Body of pancreas (tissue), 4 donors: ENCODE results near the gene CCND3. TPM values are rescaled to one million over a fixed set of nuclear protein-coding genes. Genes with fewer than 3 reads are reported as not detected.

Experiments
- ATAC-seq: fragments of 150-250 bp; one replicate; pipeline ENCODE4 v1.9.1; 2016
- DNase-seq, 4 donors: peaks; one replicate each; pipeline ENCODE4 v3.0.0-alpha.2; 2019
- H3K27ac ChIP-seq, 4 donors: fragments of 200-600 bp; sonication (generic); 1 replicate in 3 of 4; 2 replicates in 1 of 4; pipeline versions ENCODE4 v1.5.1 to v1.6.1; 2016 to 2019; ENCODE audit warnings: mild to moderate bottlenecking in 1 of 4, mixed read lengths in 1 of 4, moderate library complexity in 1 of 4
- H3K27me3 ChIP-seq, 2 donors: fragments of 200-600 bp; sonication (generic); one replicate each; pipeline ENCODE4 v1.6.0; 2016; ENCODE audit warnings: mild to moderate bottlenecking in 1 of 2
- H3K36me3 ChIP-seq, 2 donors: fragments of 200-600 bp; sonication (generic); replicated peaks in 1 of 2; 2 replicates each; pipeline ENCODE4 v1.5.1; 2016; ENCODE audit warnings: low read depth in 2 of 2; ENCODE audit not compliant: insufficient read depth in 1 of 2
- H3K4me1 ChIP-seq: fragments of 200-600 bp; sonication (generic); one replicate; pipeline ENCODE4 v1.6.0; 2016
- H3K4me3 ChIP-seq, 2 donors: fragments of 200-600 bp; sonication (generic); 1 replicate in 1 of 2; 2 replicates in 1 of 2; pipeline ENCODE4 v1.5.1; 2016 to 2019
- H3K9me3 ChIP-seq, 3 donors: fragments of 200-600 bp; sonication (generic); 1 replicate in 2 of 3; 2 replicates in 1 of 3; pipeline ENCODE4 v1.5.1; 2016
- POLR2A ChIP-seq, 3 donors: fragments of 450-650 bp; IDR thresholded peaks; one replicate each; pipeline ENCODE4 v1.6.1; 2016; ENCODE audit warnings: antibody characterized with exemption in 3 of 3, mild to moderate bottlenecking in 2 of 3
- WGBS, 2 donors: methylation state at CpG; one replicate each; pipeline ENCODE4 v1.1.5; 2017; 5-methylcytosine and 5-hydroxymethylcytosine counted together
- intact Hi-C: fragments of 100-400 bp; cut with DNase I; formaldehyde crosslinking; loops from one replicate; pipeline ENCODE4 v1.15.1; 2023
- total RNA-seq, 2 donors: library from RNA; depleted of rRNA; stranded (reverse); fragments of >200 nt; gene quantifications; one replicate each; pipeline ENCODE4 v1.1.0, GENCODE V29; 2016
- TF ChIP-seq, protein P1 (sequence below), 7 experiments: fragments of 450-650 bp in 4 of 7; fragments of 200-600 bp in 3 of 7; sonication (generic) in 3 of 7; IDR thresholded peaks; one replicate each; pipeline ENCODE4 v1.5.1; 2016 to 2019; ENCODE audit warnings: antibody characterized with exemption in 7 of 7

The CCND3 gene
- total RNA-seq, 2 donors from 2014 or later = 73.2 to 91.0 TPM

DNA sequence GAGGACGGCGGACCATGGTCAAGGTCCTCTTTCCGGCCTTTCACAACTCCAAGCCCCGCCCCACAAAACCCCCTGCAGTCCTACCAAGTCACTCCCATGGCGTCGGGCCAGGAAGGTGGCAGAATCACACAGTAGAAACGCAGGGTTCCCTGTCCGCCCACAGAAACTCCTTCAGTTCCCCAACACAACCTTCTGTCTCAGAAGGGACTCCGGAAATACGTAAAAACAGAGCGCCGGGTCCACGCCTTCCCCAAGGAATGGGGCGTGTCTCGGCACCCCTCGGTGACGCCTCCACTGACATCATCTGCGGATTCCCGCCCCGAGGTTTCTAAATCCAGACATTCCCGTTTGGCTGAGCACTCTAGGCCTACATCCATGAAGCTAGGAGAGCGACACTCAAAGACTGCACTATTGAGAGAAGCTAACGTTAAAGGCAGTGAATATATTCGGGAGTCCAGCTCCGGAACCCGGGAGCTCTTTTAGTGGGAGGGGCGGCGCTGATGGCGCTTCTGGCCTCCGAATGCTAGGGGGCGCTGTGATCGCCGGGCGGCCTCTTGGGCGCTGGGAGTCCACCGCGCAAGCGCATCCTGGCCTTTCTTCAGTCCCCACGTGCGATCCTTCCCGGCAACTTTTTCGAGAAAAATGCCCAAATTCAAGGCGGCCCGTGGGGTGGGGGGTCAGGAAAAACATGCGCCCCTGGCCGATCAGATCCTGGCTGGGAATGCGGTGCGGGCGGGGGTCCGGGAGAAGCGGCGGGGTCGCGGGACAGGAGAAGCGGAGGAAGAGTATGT, 20.5 kb downstream of the CCND3 start, which contains the start of the genes BYSL and MED20:
TSS of gene BYSL (plus strand) at position 579 of the 791 bp plus-strand sequence. CDS start at position 643, 64 bp downstream.
TSS of gene MED20 (minus strand) at position 219 of the 791 bp plus-strand sequence. CDS start at position 98, 121 bp downstream.
- H3K4me1 ChIP-seq = peaks cover 34% of the 10 kb centered on the region
- H3K27ac ChIP-seq = peak within 1 kb of the TSS; percentile 95 to 97 (median 96)
- DNase-seq (peak; percentile 93 to 95 (median 94)), ATAC-seq (peak; percentile 98)
- H3K27me3 ChIP-seq = no peaks in the 10 kb centered on the region
- TF ChIP-seq, protein P1, sequence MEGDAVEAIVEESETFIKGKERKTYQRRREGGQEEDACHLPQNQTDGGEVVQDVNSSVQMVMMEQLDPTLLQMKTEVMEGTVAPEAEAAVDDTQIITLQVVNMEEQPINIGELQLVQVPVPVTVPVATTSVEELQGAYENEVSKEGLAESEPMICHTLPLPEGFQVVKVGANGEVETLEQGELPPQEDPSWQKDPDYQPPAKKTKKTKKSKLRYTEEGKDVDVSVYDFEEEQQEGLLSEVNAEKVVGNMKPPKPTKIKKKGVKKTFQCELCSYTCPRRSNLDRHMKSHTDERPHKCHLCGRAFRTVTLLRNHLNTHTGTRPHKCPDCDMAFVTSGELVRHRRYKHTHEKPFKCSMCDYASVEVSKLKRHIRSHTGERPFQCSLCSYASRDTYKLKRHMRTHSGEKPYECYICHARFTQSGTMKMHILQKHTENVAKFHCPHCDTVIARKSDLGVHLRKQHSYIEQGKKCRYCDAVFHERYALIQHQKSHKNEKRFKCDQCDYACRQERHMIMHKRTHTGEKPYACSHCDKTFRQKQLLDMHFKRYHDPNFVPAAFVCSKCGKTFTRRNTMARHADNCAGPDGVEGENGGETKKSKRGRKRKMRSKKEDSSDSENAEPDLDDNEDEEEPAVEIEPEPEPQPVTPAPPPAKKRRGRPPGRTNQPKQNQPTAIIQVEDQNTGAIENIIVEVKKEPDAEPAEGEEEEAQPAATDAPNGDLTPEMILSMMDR (IDR thresholded peaks at IDR 0.05) = peak; percentile 96 to 99 (median 99)
- TF ChIP-seq POLR2A (IDR thresholded peaks at IDR 0.05) = peak; percentile 38 to 85 (median 82)
- WGBS, 2 donors = 0 to 2% methylated on average over 18 to 55 of the region's 55 CpGs
- intact Hi-C loops = no loop called here
- H3K4me3 ChIP-seq = peak within 1 kb of the TSS; percentile 85 to 87
- H3K36me3 ChIP-seq = no peaks in the 10 kb centered on the region
- no peaks in the 10 kb centered on the region for H3K9me3 ChIP-seq

DNA sequence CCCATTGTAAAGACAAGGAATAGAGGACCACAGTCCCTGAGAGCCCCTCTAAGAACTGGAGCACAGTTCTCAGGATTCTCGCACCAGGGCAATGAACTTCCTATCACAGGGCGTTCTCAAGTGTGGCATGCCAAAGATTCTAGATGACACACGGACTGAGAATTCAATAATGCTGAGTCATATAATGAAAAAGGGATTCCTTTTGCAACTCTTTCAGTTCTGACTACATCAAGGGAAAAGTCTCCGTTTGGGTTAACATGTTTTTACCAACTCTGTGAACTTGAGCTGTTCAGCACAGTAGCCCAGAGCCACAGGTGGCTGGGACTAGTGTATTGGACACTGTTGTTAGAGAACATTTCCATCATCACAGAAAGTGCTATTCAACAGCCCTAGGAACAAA, 24.1 kb downstream of the CCND3 start:
- DNase-seq = no peak
- Histone ChIP-seq H3K27ac (no peak overlapping the region), H3K4me3 (no peak overlapping the region), H3K27me3 (no peaks in the 10 kb centered on the region), H3K4me1 (peaks cover 49% of the 10 kb centered on the region), H3K36me3 (no peaks in the 10 kb centered on the region), H3K9me3 (no peaks in the 10 kb centered on the region)
- TF ChIP-seq, protein P1 (IDR thresholded peaks at IDR 0.05) = no peak
- TF ChIP-seq POLR2A (IDR thresholded peaks at IDR 0.05) = no peak
- ATAC-seq = no peak
- WGBS, 2 donors = 57 to 62% methylated on average over 4 of the region's 4 CpGs
- intact Hi-C loops = no loop called here

- Histone ChIP-seq H3K4me3 (no peak overlapping the region), H3K27me3 (no peaks in the 10 kb centered on the region), H3K36me3 (no peaks in the 10 kb centered on the region), H3K9me3 (no peaks in the 10 kb centered on the region), H3K27ac (peak overlapping the region; percentile 4 to 78 (median 52)), H3K4me1 (peaks cover 36% of the 10 kb centered on the region)
- peak in 1 of 4 donors; percentile 30 for DNase-seq
- WGBS, 2 donors = 79 to 88% methylated on average over 4 of the region's 4 CpGs
- ATAC-seq = peak; percentile 85
- no peak for TF ChIP-seq POLR2A (IDR thresholded peaks at IDR 0.05)
- TF ChIP-seq, protein P1 (IDR thresholded peaks at IDR 0.05) = no peak
- intact Hi-C loops = no loop called here
Measured at GRCh38 chr6:41914869-41915530, 26.6 kb downstream of the CCND3 start.

GRCh38 chr6:41914343-41914742, 27.3 kb downstream of the CCND3 start:
- WGBS, 2 donors = 20 to 23% methylated on average over 2 of the region's 2 CpGs
- Histone ChIP-seq H3K36me3 (no peaks in the 10 kb centered on the region), H3K9me3 (no peaks in the 10 kb centered on the region), H3K4me1 (peaks cover 30% of the 10 kb centered on the region), H3K27ac (peak overlapping the region; percentile 39 to 78 (median 52)), H3K27me3 (no peaks in the 10 kb centered on the region), H3K4me3 (no peak overlapping the region)
- DNase-seq (peak in 2 of 4 donors; percentile 38 to 62), ATAC-seq (peak; percentile 75)
- TF ChIP-seq, protein P1 (IDR thresholded peaks at IDR 0.05) = no peak
- no peak for TF ChIP-seq POLR2A (IDR thresholded peaks at IDR 0.05)
- intact Hi-C loops = no loop called here
